ENCODE measurements around the gene RASSF3.
"Not testable (repeated sequence)": the region's sequence is repeated elsewhere in the genome, so short reads cannot be mapped to it uniquely, and the experiment has no call there.

Gene RASSF3

GRCh38 chr12:64595863-64596793 is 14.2 kb upstream of the RASSF3 start:
- no peak for DNase-seq (ENCODE audit: low read depth)

- DNase-seq (ENCODE audit: low read depth): no peak
These were observed 11.5 kb upstream of the RASSF3 start for GRCh38 chr12:64598831-64599230.

GRCh38 chr12:64600164-64600561 is 10.1 kb upstream of the RASSF3 start:
- DNase-seq (ENCODE audit: low read depth): no peak

GRCh38 chr12:64603183-64603841 is 7.0 kb upstream of the RASSF3 start:
- no peak for DNase-seq (ENCODE audit: low read depth)

- peak; percentile 10 for DNase-seq (ENCODE audit: low read depth)
These were observed 1.3 kb upstream of the RASSF3 start for GRCh38 chr12:64608901-64609535.

- no peak for DNase-seq (ENCODE audit: low read depth)
These were observed 688 bp upstream of the RASSF3 start for GRCh38 chr12:64609536-64610078.

GRCh38 chr12:64610660-64611340 is 505 bp downstream of the RASSF3 start:
- DNase-seq (ENCODE audit: low read depth): peak; percentile 45

- DNase-seq (ENCODE audit: low read depth): peak; percentile 35
These were observed 1.3 kb downstream of the RASSF3 start for GRCh38 chr12:64611341-64612284.

- DNase-seq (ENCODE audit: low read depth): no peak
These were observed 2.5 kb downstream of the RASSF3 start for GRCh38 chr12:64612843-64613242.

GRCh38 chr12:64613775-64614398 is 3.6 kb downstream of the RASSF3 start:
- DNase-seq (ENCODE audit: low read depth): not testable (repeated sequence)

GRCh38 chr12:64616201-64616600 is 5.9 kb downstream of the RASSF3 start:
- peak; percentile 44 for DNase-seq (ENCODE audit: low read depth)

GRCh38 chr12:64618953-64619590 is 8.8 kb downstream of the RASSF3 start:
- peak; percentile 85 for DNase-seq (ENCODE audit: low read depth)

GRCh38 chr12:64621257-64621942 is 11.1 kb downstream of the RASSF3 start:
- peak; percentile 36 for DNase-seq (ENCODE audit: low read depth)

- no peak for DNase-seq (ENCODE audit: low read depth)
These were observed 13.7 kb downstream of the RASSF3 start for GRCh38 chr12:64624035-64624434.

GRCh38 chr12:64625243-64626077 is 15.2 kb downstream of the RASSF3 start:
- peak; percentile 75 for DNase-seq (ENCODE audit: low read depth)

- DNase-seq (ENCODE audit: low read depth): not testable (repeated sequence)
These were observed 16.3 kb downstream of the RASSF3 start for GRCh38 chr12:64626588-64626987.

- peak; percentile 71 for DNase-seq (ENCODE audit: low read depth)
These were observed 17.5 kb downstream of the RASSF3 start for GRCh38 chr12:64627771-64628170.

GRCh38 chr12:64631197-64631596 is 20.9 kb downstream of the RASSF3 start:
- no peak for DNase-seq (ENCODE audit: low read depth)
